ENCODE results near the gene ARHGAP28. TPM values are rescaled to one million over a fixed set of nuclear protein-coding genes. Genes with fewer than 3 reads are reported as not detected.

Gene ARHGAP28
- total RNA-seq, 1 experiment from 2014 or later = 118 TPM

- H3K9me3 ChIP-seq = no peaks in the 10 kb centered on the region
- intact Hi-C loops (cut with micrococcal nuclease; ENCODE audit: unreplicated experiment) = no loop called here
- H3K9me3 Mint-ChIP-seq (ENCODE audit: unreplicated experiment) = peaks cover 11% of the 10 kb centered on the region
- BruUV-seq (replicated peaks) = no TSS peak
- peaks cover 13% of the 10 kb centered on the region for H3K36me3 Mint-ChIP-seq (ENCODE audit: insufficient read depth, unreplicated experiment)
- H3K4me3 Mint-ChIP-seq (ENCODE audit: unreplicated experiment) = no peak overlapping the region
- H3K4me1 Mint-ChIP-seq (ENCODE audit: low read depth, unreplicated experiment) = peaks cover 26% of the 10 kb centered on the region
- no peaks in the 10 kb centered on the region for H3K27me3 Mint-ChIP-seq (ENCODE audit: insufficient read depth, unreplicated experiment)
- no peak overlapping the region for H3K27ac Mint-ChIP-seq (ENCODE audit: unreplicated experiment)
- TF ChIP-seq CTCF (IDR thresholded peaks at IDR 0.05; ENCODE audit: insufficient read depth in 1 of 2, low read depth in 1 of 2, low read length in 1 of 2, severe bottlenecking in 1 of 2, unreplicated experiment in 1 of 2) = no peak
- no peaks in the 10 kb centered on the region for H3K27me3 ChIP-seq (replicated peaks; ENCODE audit: control insufficient read depth, insufficient read depth, low read length)
- H3K4me1 ChIP-seq = peaks cover 25% of the 10 kb centered on the region
- POLR2A ChIA-PET = no interaction called here
- DNase-seq = no peak
- no peaks in the 10 kb centered on the region for H3K36me3 ChIP-seq (ENCODE audit: control insufficient read depth, insufficient read depth, low read length)
- no peak overlapping the region for H3K4me3 ChIP-seq (ENCODE audit: low read depth, low read length)
- CTCF ChIA-PET = no interaction called here
Measured at GRCh38 chr18:6708890-6709289, 20.6 kb upstream of the ARHGAP28 start.

GRCh38 chr18:6711467-6711866 is 18.0 kb upstream of the ARHGAP28 start:
- no peak for DNase-seq
- Mint-ChIP-seq H3K36me3 (ENCODE audit: insufficient read depth, unreplicated experiment) (no peaks in the 10 kb centered on the region), H3K27me3 (ENCODE audit: insufficient read depth, unreplicated experiment) (no peaks in the 10 kb centered on the region), H3K9me3 (ENCODE audit: unreplicated experiment) (peaks cover 11% of the 10 kb centered on the region), H3K4me3 (ENCODE audit: unreplicated experiment) (peak overlapping the region; percentile 11), H3K27ac (ENCODE audit: unreplicated experiment) (peak overlapping the region; percentile 65), H3K4me1 (ENCODE audit: low read depth, unreplicated experiment) (peaks cover 49% of the 10 kb centered on the region)
- no peak for TF ChIP-seq CTCF (IDR thresholded peaks at IDR 0.05; ENCODE audit: insufficient read depth in 1 of 2, low read depth in 1 of 2, low read length in 1 of 2, severe bottlenecking in 1 of 2, unreplicated experiment in 1 of 2)
- Histone ChIP-seq H3K36me3 (ENCODE audit: control insufficient read depth, insufficient read depth, low read length) (no peaks in the 10 kb centered on the region; the same call in 1 of the 2 replicates), H3K4me1 (peaks cover 50% of the 10 kb centered on the region), H3K9me3 (no peaks in the 10 kb centered on the region), H3K4me3 (ENCODE audit: low read depth, low read length) (no peak overlapping the region), H3K27me3 (replicated peaks; ENCODE audit: control insufficient read depth, insufficient read depth, low read length) (no peaks in the 10 kb centered on the region)
- ChIA-PET POLR2A (no interaction called here), CTCF (no interaction called here)
- intact Hi-C loops (cut with micrococcal nuclease; ENCODE audit: unreplicated experiment) = no loop called here
- BruUV-seq (replicated peaks) = no TSS peak

- Mint-ChIP-seq H3K4me3 (ENCODE audit: unreplicated experiment) (no peak overlapping the region), H3K9me3 (ENCODE audit: unreplicated experiment) (peaks cover 11% of the 10 kb centered on the region), H3K4me1 (ENCODE audit: low read depth, unreplicated experiment) (peaks cover 44% of the 10 kb centered on the region), H3K27ac (ENCODE audit: unreplicated experiment) (no peak overlapping the region), H3K27me3 (ENCODE audit: insufficient read depth, unreplicated experiment) (no peaks in the 10 kb centered on the region), H3K36me3 (ENCODE audit: insufficient read depth, unreplicated experiment) (no peaks in the 10 kb centered on the region)
- no peak for DNase-seq
- no TSS peak for BruUV-seq (replicated peaks)
- Histone ChIP-seq H3K4me3 (ENCODE audit: low read depth, low read length) (no peak overlapping the region), H3K36me3 (ENCODE audit: control insufficient read depth, insufficient read depth, low read length) (no peaks in the 10 kb centered on the region; the same call in 1 of the 2 replicates), H3K4me1 (peaks cover 60% of the 10 kb centered on the region), H3K27me3 (replicated peaks; ENCODE audit: control insufficient read depth, insufficient read depth, low read length) (no peaks in the 10 kb centered on the region), H3K9me3 (no peaks in the 10 kb centered on the region)
- no peak for TF ChIP-seq CTCF (IDR thresholded peaks at IDR 0.05; ENCODE audit: insufficient read depth in 1 of 2, low read depth in 1 of 2, low read length in 1 of 2, severe bottlenecking in 1 of 2, unreplicated experiment in 1 of 2)
- ChIA-PET POLR2A (no interaction called here), CTCF (interaction anchor here (0.5 kb wide), 1 partner anchor 22 kb away, joined by 3 read pairs; no protein-coding TSS in a partner anchor)
- intact Hi-C loops (cut with micrococcal nuclease; ENCODE audit: unreplicated experiment) = no loop called here
Measured at GRCh38 chr18:6712401-6712800, 17.1 kb upstream of the ARHGAP28 start.

All from Caco-2 (cell line).